Activated T-cell treated with anti-CD3 and anti-CD28 coated beads, Interleukin-2, amount 50 U/mL, for 24 hours (primary cell): ENCODE data around the gene OR6S1.
"Not testable (repeated sequence)": the region's sequence is repeated elsewhere in the genome, so short reads cannot be mapped to it uniquely, and the experiment has no call there.

Source experiments
- DNase-seq: peaks from one replicate; pipeline ENCODE4 v3.0.0-alpha.2; 2020
- H3K27ac Mint-ChIP-seq: 2 replicates; pipeline ENCODE4 v1.8.0; 2020; ENCODE audit warnings: mild to moderate bottlenecking, mixed read lengths
- H3K27me3 Mint-ChIP-seq: 2 replicates; pipeline ENCODE4 v1.8.0; 2020; ENCODE audit warnings: mixed read lengths
- H3K36me3 Mint-ChIP-seq: 2 replicates; pipeline ENCODE4 v1.8.0; 2020; ENCODE audit warnings: low read depth, mixed read lengths
- H3K4me1 Mint-ChIP-seq: 2 replicates; pipeline ENCODE4 v1.8.0; 2020; ENCODE audit warnings: low read depth, mixed read lengths
- H3K4me3 Mint-ChIP-seq: 2 replicates; pipeline ENCODE4 v1.8.0; 2020; ENCODE audit warnings: mild to moderate bottlenecking, moderate library complexity, mixed read lengths
- H3K9me3 Mint-ChIP-seq: 2 replicates; pipeline ENCODE4 v1.8.0; 2020; ENCODE audit warnings: mixed read lengths

Gene OR6S1

GRCh38 chr14:20657216-20658211, 16.0 kb upstream of the OR6S1 start:
- DNase-seq = no peak
- H3K4me1 Mint-ChIP-seq = peaks cover 28% of the 10 kb centered on the region
- H3K4me3 Mint-ChIP-seq = no peak overlapping the region
- no peaks in the 10 kb centered on the region for H3K9me3 Mint-ChIP-seq
- H3K27me3 Mint-ChIP-seq = peaks cover 73% of the 10 kb centered on the region
- no peaks in the 10 kb centered on the region for H3K36me3 Mint-ChIP-seq
- H3K27ac Mint-ChIP-seq = no peak overlapping the region

- Mint-ChIP-seq H3K27me3 (peaks cover 83% of the 10 kb centered on the region), H3K27ac (no peak overlapping the region), H3K9me3 (no peaks in the 10 kb centered on the region), H3K4me1 (peaks cover 25% of the 10 kb centered on the region), H3K36me3 (no peaks in the 10 kb centered on the region), H3K4me3 (no peak overlapping the region)
- no peak for DNase-seq
These were observed 14.8 kb upstream of the OR6S1 start for GRCh38 chr14:20656274-20656673.

GRCh38 chr14:20655851-20656250, 14.4 kb upstream of the OR6S1 start:
- no peak for DNase-seq
- H3K4me1 Mint-ChIP-seq = peaks cover 25% of the 10 kb centered on the region
- H3K27me3 Mint-ChIP-seq = peaks cover 86% of the 10 kb centered on the region
- H3K4me3 Mint-ChIP-seq = no peak overlapping the region
- H3K27ac Mint-ChIP-seq = no peak overlapping the region
- no peaks in the 10 kb centered on the region for H3K36me3 Mint-ChIP-seq
- H3K9me3 Mint-ChIP-seq = no peaks in the 10 kb centered on the region

GRCh38 chr14:20652996-20653975, 11.8 kb upstream of the OR6S1 start:
- H3K27ac Mint-ChIP-seq = peak overlapping the region; percentile 82
- peaks cover 73% of the 10 kb centered on the region for H3K27me3 Mint-ChIP-seq
- DNase-seq = peak; percentile 79

GRCh38 chr14:20645481-20645880, 4.0 kb upstream of the OR6S1 start:
- Mint-ChIP-seq H3K4me3 (no peak overlapping the region), H3K4me1 (no peaks in the 10 kb centered on the region), H3K27ac (no peak overlapping the region), H3K9me3 (no peaks in the 10 kb centered on the region), H3K36me3 (no peaks in the 10 kb centered on the region), H3K27me3 (peaks cover 25% of the 10 kb centered on the region)
- DNase-seq = no peak

More at GRCh38 chr14:20652996-20653975, 11.8 kb upstream of the OR6S1 start:
- H3K9me3 Mint-ChIP-seq = no peaks in the 10 kb centered on the region
- peaks cover 25% of the 10 kb centered on the region for H3K4me1 Mint-ChIP-seq
- H3K36me3 Mint-ChIP-seq = no peaks in the 10 kb centered on the region
- peak overlapping the region; percentile 68 for H3K4me3 Mint-ChIP-seq

- Mint-ChIP-seq H3K36me3 (no peaks in the 10 kb centered on the region), H3K9me3 (no peaks in the 10 kb centered on the region), H3K27me3 (peaks cover 25% of the 10 kb centered on the region), H3K4me3 (no peak overlapping the region), H3K4me1 (no peaks in the 10 kb centered on the region), H3K27ac (no peak overlapping the region)
- no peak for DNase-seq
These were observed 3.0 kb upstream of the OR6S1 start for GRCh38 chr14:20644520-20644919.

- peaks cover 16% of the 10 kb centered on the region for H3K27me3 Mint-ChIP-seq
- H3K36me3 Mint-ChIP-seq, H3K27ac Mint-ChIP-seq, DNase-seq, H3K9me3 Mint-ChIP-seq, H3K4me3 Mint-ChIP-seq, H3K4me1 Mint-ChIP-seq: not testable (repeated sequence)
These were observed 1.3 kb upstream of the OR6S1 start for GRCh38 chr14:20642755-20643154.

- H3K4me3 Mint-ChIP-seq = no peak overlapping the region
- peaks cover 14% of the 10 kb centered on the region for H3K27me3 Mint-ChIP-seq
- no peak overlapping the region for H3K27ac Mint-ChIP-seq
- no peaks in the 10 kb centered on the region for H3K36me3 Mint-ChIP-seq
- no peaks in the 10 kb centered on the region for H3K4me1 Mint-ChIP-seq
- H3K9me3 Mint-ChIP-seq = no peaks in the 10 kb centered on the region
- no peak for DNase-seq
These were observed 691 bp upstream of the OR6S1 start for GRCh38 chr14:20642182-20642581.

- Mint-ChIP-seq H3K4me1 (peaks cover 49% of the 10 kb centered on the region), H3K4me3 (peak overlapping the region; percentile 80), H3K36me3 (no peaks in the 10 kb centered on the region), H3K9me3 (peaks cover 6% of the 10 kb centered on the region), H3K27ac (peak overlapping the region; percentile 94), H3K27me3 (peaks cover 48% of the 10 kb centered on the region)
- peak; percentile 82 for DNase-seq
These were observed 8.4 kb downstream of the OR6S1 start for GRCh38 chr14:20632831-20633691.

- Mint-ChIP-seq H3K4me1 (peaks cover 55% of the 10 kb centered on the region), H3K27ac (peak overlapping the region; percentile 94), H3K9me3 (peaks cover 6% of the 10 kb centered on the region), H3K27me3 (peaks cover 54% of the 10 kb centered on the region), H3K4me3 (peak overlapping the region; percentile 80), H3K36me3 (no peaks in the 10 kb centered on the region)
- no peak for DNase-seq
These were observed 9.1 kb downstream of the OR6S1 start for GRCh38 chr14:20632448-20632830.

- peaks cover 60% of the 10 kb centered on the region for H3K4me1 Mint-ChIP-seq
- no peak for DNase-seq
- H3K36me3 Mint-ChIP-seq = no peaks in the 10 kb centered on the region
- H3K27me3 Mint-ChIP-seq = peaks cover 56% of the 10 kb centered on the region
- H3K9me3 Mint-ChIP-seq = peaks cover 6% of the 10 kb centered on the region
- peak overlapping the region; percentile 39 for H3K27ac Mint-ChIP-seq
- H3K4me3 Mint-ChIP-seq = peak overlapping the region; percentile 80
These were observed 9.6 kb downstream of the OR6S1 start for GRCh38 chr14:20631880-20632389.

GRCh38 chr14:20631023-20631879, 10.2 kb downstream of the OR6S1 start:
- peak overlapping the region; percentile 80 for H3K4me3 Mint-ChIP-seq
- DNase-seq = peak; percentile 72
- H3K9me3 Mint-ChIP-seq = peaks cover 6% of the 10 kb centered on the region
- H3K36me3 Mint-ChIP-seq = no peaks in the 10 kb centered on the region
- peaks cover 59% of the 10 kb centered on the region for H3K27me3 Mint-ChIP-seq
- H3K4me1 Mint-ChIP-seq = peaks cover 67% of the 10 kb centered on the region
- H3K27ac Mint-ChIP-seq = peak overlapping the region; percentile 93
